Muscle layer of duodenum (tissue), 2 donors: Measurements from ENCODE around the gene CALHM1.
"Not testable (repeated sequence)": the region's sequence is repeated elsewhere in the genome, so short reads cannot be mapped to it uniquely, and the experiment has no call there.

Experiments used
- H3K27ac ChIP-seq: one replicate; pipeline ENCODE4 v1.7.0; 2013; ENCODE audit warnings: mild to moderate bottlenecking, low read length
- H3K27me3 ChIP-seq: one replicate; pipeline ENCODE4 v1.7.0; 2013; ENCODE audit warnings: low read depth, mild to moderate bottlenecking, control low read depth, low read length
- H3K36me3 ChIP-seq, 2 donors: one replicate each; pipeline ENCODE4 v1.7.0; 2013; ENCODE audit warnings: low read length in 2 of 2, control low read depth in 1 of 2, mild to moderate bottlenecking in 1 of 2; ENCODE audit not compliant: insufficient read depth in 2 of 2, control insufficient read depth in 1 of 2
- H3K4me1 ChIP-seq, 2 donors: one replicate each; pipeline ENCODE4 v1.7.0; 2013; ENCODE audit warnings: low read length in 2 of 2, mild to moderate bottlenecking in 2 of 2, control low read depth in 1 of 2, moderate library complexity in 1 of 2; ENCODE audit not compliant: insufficient read depth in 2 of 2, control insufficient read depth in 1 of 2
- H3K4me3 ChIP-seq, 2 donors: one replicate each; pipeline ENCODE4 v1.7.0; 2013; ENCODE audit warnings: low read length in 2 of 2, low read depth in 1 of 2, mild to moderate bottlenecking in 1 of 2
- H3K9me3 ChIP-seq, 2 donors: one replicate each; pipeline ENCODE4 v1.7.0; 2013; ENCODE audit warnings: low read length in 2 of 2, control low read depth in 1 of 2, mild to moderate bottlenecking in 1 of 2; ENCODE audit not compliant: control insufficient read depth in 1 of 2
- donor health status: healthy.

CALHM1 gene

GRCh38 chr10:103423748-103424147 lies 35.0 kb downstream of the CALHM1 start:
- Histone ChIP-seq H3K27ac (no peak overlapping the region), H3K27me3 (no peaks in the 10 kb centered on the region), H3K36me3 (peaks cover 58 to 73% of the 10 kb centered on the region in 2 donors), H3K4me3 (no peak overlapping the region), H3K4me1 (no peaks in the 10 kb centered on the region), H3K9me3 (no peaks in the 10 kb centered on the region)

- H3K4me3 ChIP-seq = no peak overlapping the region
Measured at GRCh38 chr10:103419101-103419500, 39.6 kb downstream of the CALHM1 start.

GRCh38 chr10:103417601-103418000 lies 41.1 kb downstream of the CALHM1 start:
- no peaks in the 10 kb centered on the region for H3K9me3 ChIP-seq
- H3K4me1 ChIP-seq = no peaks in the 10 kb centered on the region
- no peaks in the 10 kb centered on the region for H3K27me3 ChIP-seq
- peaks cover 83 to 91% of the 10 kb centered on the region in 2 donors for H3K36me3 ChIP-seq
- no peak overlapping the region for H3K27ac ChIP-seq
- H3K4me3 ChIP-seq = no peak overlapping the region

More at GRCh38 chr10:103419101-103419500, 39.6 kb downstream of the CALHM1 start:
- H3K9me3 ChIP-seq = no peaks in the 10 kb centered on the region
- peaks cover 84 to 91% of the 10 kb centered on the region in 2 donors for H3K36me3 ChIP-seq
- H3K27ac ChIP-seq = no peak overlapping the region
- H3K27me3 ChIP-seq = no peaks in the 10 kb centered on the region
- H3K4me1 ChIP-seq = no peaks in the 10 kb centered on the region

- not testable (repeated sequence) for H3K4me1 ChIP-seq, H3K27ac ChIP-seq, H3K9me3 ChIP-seq, H3K27me3 ChIP-seq, H3K4me3 ChIP-seq
- peaks cover 80 to 90% of the 10 kb centered on the region in 2 donors for H3K36me3 ChIP-seq
Measured at GRCh38 chr10:103417148-103417469, 41.6 kb downstream of the CALHM1 start.

- no peaks in the 10 kb centered on the region for H3K27me3 ChIP-seq
- H3K9me3 ChIP-seq = no peaks in the 10 kb centered on the region
- peaks cover 82 to 90% of the 10 kb centered on the region in 2 donors for H3K36me3 ChIP-seq
- no peak overlapping the region for H3K27ac ChIP-seq
- no peak overlapping the region for H3K4me3 ChIP-seq
- H3K4me1 ChIP-seq = no peaks in the 10 kb centered on the region
Measured at GRCh38 chr10:103416436-103417147, 42.1 kb downstream of the CALHM1 start.

- no peak overlapping the region for H3K4me3 ChIP-seq
- H3K9me3 ChIP-seq = no peaks in the 10 kb centered on the region
- H3K36me3 ChIP-seq = peaks cover 80 to 85% of the 10 kb centered on the region in 2 donors
- H3K27me3 ChIP-seq = no peaks in the 10 kb centered on the region
- no peak overlapping the region for H3K27ac ChIP-seq
- H3K4me1 ChIP-seq = no peaks in the 10 kb centered on the region
Measured at GRCh38 chr10:103415581-103415980, 43.1 kb downstream of the CALHM1 start.

- no peak overlapping the region for H3K27ac ChIP-seq
- H3K9me3 ChIP-seq = no peaks in the 10 kb centered on the region
- no peaks in the 10 kb centered on the region for H3K4me1 ChIP-seq
- H3K27me3 ChIP-seq = no peaks in the 10 kb centered on the region
- H3K36me3 ChIP-seq = peaks cover 72 to 76% of the 10 kb centered on the region in 2 donors
- no peak overlapping the region for H3K4me3 ChIP-seq
Measured at GRCh38 chr10:103413564-103413963, 45.1 kb downstream of the CALHM1 start.
